ENCODE results near the gene FGF16. TPM values are rescaled to one million over a fixed set of nuclear protein-coding genes. Genes with fewer than 3 reads are reported as not detected.
A peak's percentile ranks its signal among the peaks of the same experiment; 100 is the strongest.

The FGF16 gene
- total RNA-seq, 3 donors from 2014 or later = 0.28 TPM; not detected in 2

- Histone ChIP-seq H3K4me1 (ENCODE audit: low read depth) (no peaks in the 10 kb centered on the region), H3K9me3 (no peaks in the 10 kb centered on the region), H3K36me3 (ENCODE audit: low read depth) (no peaks in the 10 kb centered on the region), H3K4me3 (no peak overlapping the region)
- DNase-seq (no peak), ATAC-seq (no peak)
- intact Hi-C loops (cut with DNase I, micrococcal nuclease) = no loop called here
- no peak for TF ChIP-seq CTCF (IDR thresholded peaks at IDR 0.05)
Observed at GRCh38 chrX:77441033-77441432, 6.2 kb upstream of the FGF16 start.

- no peak for TF ChIP-seq CTCF (IDR thresholded peaks at IDR 0.05)
- no peak for ATAC-seq
- H3K4me3 ChIP-seq = no peak overlapping the region
- no peaks in the 10 kb centered on the region for H3K36me3 ChIP-seq (ENCODE audit: low read depth)
- H3K4me1 ChIP-seq (ENCODE audit: low read depth) = no peaks in the 10 kb centered on the region
- H3K9me3 ChIP-seq = no peaks in the 10 kb centered on the region
- DNase-seq = no peak
- intact Hi-C loops (cut with DNase I, micrococcal nuclease) = no loop called here
Observed at GRCh38 chrX:77441479-77441878, 5.7 kb upstream of the FGF16 start.

- Histone ChIP-seq H3K4me1 (ENCODE audit: low read depth) (no peaks in the 10 kb centered on the region), H3K9me3 (no peaks in the 10 kb centered on the region), H3K4me3 (no peak overlapping the region), H3K36me3 (ENCODE audit: low read depth) (no peaks in the 10 kb centered on the region)
- intact Hi-C loops (cut with DNase I, micrococcal nuclease) = no loop called here
- DNase-seq (no peak), ATAC-seq (no peak)
- no peak for TF ChIP-seq CTCF (IDR thresholded peaks at IDR 0.05)
Observed at GRCh38 chrX:77442728-77443127, 4.5 kb upstream of the FGF16 start.

GRCh38 chrX:77444075-77444474, 3.1 kb upstream of the FGF16 start:
- no peak for ATAC-seq
- no peak overlapping the region for H3K4me3 ChIP-seq
- H3K9me3 ChIP-seq = no peaks in the 10 kb centered on the region
- no peak for DNase-seq
- H3K36me3 ChIP-seq (ENCODE audit: low read depth) = no peaks in the 10 kb centered on the region
- H3K4me1 ChIP-seq (ENCODE audit: low read depth) = no peaks in the 10 kb centered on the region
- intact Hi-C loops (cut with DNase I, micrococcal nuclease) = no loop called here
- no peak for TF ChIP-seq CTCF (IDR thresholded peaks at IDR 0.05)

- Histone ChIP-seq H3K4me1 (ENCODE audit: low read depth) (no peaks in the 10 kb centered on the region), H3K4me3 (no peak overlapping the region), H3K36me3 (ENCODE audit: low read depth) (no peaks in the 10 kb centered on the region), H3K9me3 (no peaks in the 10 kb centered on the region)
- DNase-seq = no peak
- TF ChIP-seq CTCF (IDR thresholded peaks at IDR 0.05) = no peak
- intact Hi-C loops (cut with DNase I, micrococcal nuclease) = no loop called here
- ATAC-seq = no peak
Observed at GRCh38 chrX:77444545-77444944, 2.6 kb upstream of the FGF16 start.

GRCh38 chrX:77446029-77446585, 1.1 kb upstream of the FGF16 start:
- H3K9me3 ChIP-seq = no peaks in the 10 kb centered on the region
- DNase-seq (peak; percentile 16 to 47 (median 41)), ATAC-seq (peak; percentile 54)
- no peaks in the 10 kb centered on the region for H3K4me1 ChIP-seq (ENCODE audit: low read depth)
- no peaks in the 10 kb centered on the region for H3K36me3 ChIP-seq (ENCODE audit: low read depth)
- H3K4me3 ChIP-seq = no peak overlapping the region
- TF ChIP-seq CTCF (IDR thresholded peaks at IDR 0.05) = no peak
- intact Hi-C loops (cut with DNase I, micrococcal nuclease) = no loop called here

Data from mucosa of descending colon (tissue), 3 donors.